Body of pancreas (tissue), 4 donors: ENCODE data around the gene ZDHHC21.

ENCODE experiments used
- POLR2A ChIP-seq, 3 donors: fragments of 450-650 bp; IDR thresholded peaks; one replicate each; pipeline ENCODE4 v1.6.1; 2016; ENCODE audit warnings: antibody characterized with exemption in 3 of 3, mild to moderate bottlenecking in 2 of 3
- TF ChIP-seq, protein P1 (sequence below), 7 experiments: fragments of 450-650 bp in 4 of 7; fragments of 200-600 bp in 3 of 7; sonication (generic) in 3 of 7; IDR thresholded peaks; one replicate each; pipeline ENCODE4 v1.5.1; 2016 to 2019; ENCODE audit warnings: antibody characterized with exemption in 7 of 7

DNA sequence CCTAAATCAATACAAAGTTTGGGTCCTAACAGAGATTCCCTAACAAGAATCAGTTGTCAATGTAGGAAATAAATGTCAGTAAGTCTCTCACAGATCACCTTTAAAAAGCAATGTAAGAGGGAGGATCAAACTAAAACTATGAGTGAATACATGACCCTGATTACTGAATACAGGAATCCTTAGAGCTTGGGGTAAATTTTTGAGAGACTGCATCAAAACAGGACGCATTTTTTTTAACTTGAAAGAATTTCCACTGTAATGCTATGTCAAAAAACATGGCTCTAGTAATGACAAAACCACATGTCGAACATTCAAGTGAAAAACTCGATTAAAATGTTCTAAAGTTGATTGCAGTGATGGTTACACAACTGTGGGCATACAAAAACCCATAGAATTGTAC, 21.9 kb downstream of the ZDHHC21 start:
- TF ChIP-seq POLR2A (IDR thresholded peaks at IDR 0.05) = no peak
- TF ChIP-seq, protein P1, sequence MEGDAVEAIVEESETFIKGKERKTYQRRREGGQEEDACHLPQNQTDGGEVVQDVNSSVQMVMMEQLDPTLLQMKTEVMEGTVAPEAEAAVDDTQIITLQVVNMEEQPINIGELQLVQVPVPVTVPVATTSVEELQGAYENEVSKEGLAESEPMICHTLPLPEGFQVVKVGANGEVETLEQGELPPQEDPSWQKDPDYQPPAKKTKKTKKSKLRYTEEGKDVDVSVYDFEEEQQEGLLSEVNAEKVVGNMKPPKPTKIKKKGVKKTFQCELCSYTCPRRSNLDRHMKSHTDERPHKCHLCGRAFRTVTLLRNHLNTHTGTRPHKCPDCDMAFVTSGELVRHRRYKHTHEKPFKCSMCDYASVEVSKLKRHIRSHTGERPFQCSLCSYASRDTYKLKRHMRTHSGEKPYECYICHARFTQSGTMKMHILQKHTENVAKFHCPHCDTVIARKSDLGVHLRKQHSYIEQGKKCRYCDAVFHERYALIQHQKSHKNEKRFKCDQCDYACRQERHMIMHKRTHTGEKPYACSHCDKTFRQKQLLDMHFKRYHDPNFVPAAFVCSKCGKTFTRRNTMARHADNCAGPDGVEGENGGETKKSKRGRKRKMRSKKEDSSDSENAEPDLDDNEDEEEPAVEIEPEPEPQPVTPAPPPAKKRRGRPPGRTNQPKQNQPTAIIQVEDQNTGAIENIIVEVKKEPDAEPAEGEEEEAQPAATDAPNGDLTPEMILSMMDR (IDR thresholded peaks at IDR 0.05) = no peak
